Uterus (tissue), 4 donors: ENCODE results near the gene STK39. TPM values are rescaled to one million over a fixed set of nuclear protein-coding genes. Genes with fewer than 3 reads are reported as not detected.

Experiments used
- DNase-seq, 2 donors: peaks; one replicate each; pipeline ENCODE4 v3.0.0-alpha.2; 2019 to 2020
- H3K27ac ChIP-seq, 2 donors: fragments of 200-600 bp; sonication (generic); 1 replicate in 1 of 2; 2 replicates in 1 of 2; pipeline ENCODE4 v1.5.1; 2016 to 2018
- H3K27me3 ChIP-seq, 2 donors: fragments of 200-600 bp; sonication (generic); one replicate each; pipeline ENCODE4 v1.5.1; 2018 to 2019; ENCODE audit warnings: control low read depth in 1 of 2
- H3K36me3 ChIP-seq, 2 donors: fragments of 200-600 bp; sonication (generic); one replicate each; pipeline ENCODE4 v1.5.1; 2019; ENCODE audit warnings: control low read depth in 1 of 2
- H3K4me1 ChIP-seq, 2 donors: fragments of 200-600 bp; sonication (generic); one replicate each; pipeline ENCODE4 v1.5.1; 2018 to 2019; ENCODE audit warnings: control low read depth in 1 of 2
- H3K4me3 ChIP-seq, 2 donors: fragments of 200-600 bp; sonication (generic); 1 replicate in 1 of 2; 2 replicates in 1 of 2; pipeline ENCODE4 v1.5.1; 2018 to 2019; ENCODE audit warnings: mild to moderate bottlenecking in 1 of 2
- H3K9me3 ChIP-seq, 2 donors: fragments of 200-600 bp; sonication (generic); one replicate each; pipeline ENCODE4 v1.5.1; 2019; ENCODE audit warnings: control low read depth in 1 of 2
- CTCF ChIP-seq, 4 experiments: fragments of 200-600 bp in 2 of 4; fragments of 450-650 bp in 2 of 4; sonication (generic) in 2 of 4; IDR thresholded peaks; one replicate each; pipeline ENCODE4 v1.5.1; 2016 to 2019; ENCODE audit warnings: antibody characterized with exemption in 4 of 4, mild to moderate bottlenecking in 2 of 4, moderate library complexity in 1 of 4
- POLR2A ChIP-seq, 2 donors: fragments of 450-650 bp; IDR thresholded peaks; one replicate each; pipeline ENCODE4 v1.6.1; 2016; ENCODE audit warnings: antibody characterized with exemption in 2 of 2, mild to moderate bottlenecking in 1 of 2, moderate library complexity in 1 of 2
- intact Hi-C: fragments of 100-400 bp; cut with DNase I; formaldehyde crosslinking; loops from one replicate; pipeline ENCODE4 v1.15.1; 2023; ENCODE audit warnings: low total_unique reads
- total RNA-seq, 4 donors: library from RNA; depleted of rRNA in 3 of 4; stranded (reverse); fragments of >200 nt in 3 of 4; gene quantifications; one replicate each; pipeline versions ENCODE4 v1.1.0 to v1.2.4, GENCODE V29; 2014 to 2023
- donor health status: DM: yes; HTN: yes; CAD: no.

STK39 gene
- total RNA-seq, 4 donors from 2014 or later, result 5.0 to 23.6 (median 9.8) TPM

DNA sequence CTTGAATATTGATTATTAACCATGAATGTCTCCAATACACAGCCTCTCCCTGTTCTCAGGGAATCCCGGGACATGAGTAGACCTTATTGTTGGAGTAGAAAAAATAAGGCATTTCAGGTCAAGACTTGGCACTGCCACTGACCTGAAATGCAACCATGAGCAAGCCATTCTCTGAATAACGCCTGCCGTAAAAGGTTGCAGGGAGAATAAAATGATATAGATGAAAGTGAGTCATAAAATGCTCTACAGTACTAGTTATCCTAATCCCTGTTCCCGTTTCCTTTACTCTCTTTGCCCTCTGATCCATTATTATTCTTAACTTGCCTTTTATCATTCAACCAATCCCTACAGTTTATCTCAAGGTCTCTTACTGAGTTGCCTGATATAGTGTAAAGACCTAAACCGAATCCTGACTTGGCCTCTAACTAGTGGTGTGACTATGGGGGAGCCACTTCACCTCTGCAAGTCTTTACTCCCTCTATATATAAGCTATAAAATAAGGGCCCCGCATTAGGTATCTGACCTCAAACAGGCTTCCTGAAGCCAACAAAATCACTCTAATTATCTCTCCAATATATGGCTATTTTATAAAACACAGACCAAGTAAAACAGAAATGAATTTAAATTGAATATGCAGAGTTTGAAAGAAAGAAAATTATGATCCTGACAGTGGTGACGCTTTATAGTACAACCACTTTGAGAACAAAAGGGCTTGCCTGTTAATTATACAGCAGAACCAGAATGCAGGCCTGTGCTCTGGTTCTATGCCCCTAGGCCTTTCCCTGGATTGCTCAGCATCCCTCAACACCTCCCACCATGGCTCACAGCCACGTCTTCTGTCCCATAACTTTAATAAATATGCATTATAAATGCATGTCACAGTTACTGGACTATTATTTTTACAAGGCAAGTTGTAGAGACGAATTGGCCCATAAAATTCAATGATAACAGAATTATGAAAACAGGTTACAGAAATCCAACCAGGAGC is 183.1 kb downstream of the STK39 start:
- TF ChIP-seq CTCF (IDR thresholded peaks at IDR 0.05) (no peak), POLR2A (IDR thresholded peaks at IDR 0.05) (no peak)
- intact Hi-C loops, result no loop called here
- Histone ChIP-seq H3K27me3 (no peaks in the 10 kb centered on the region), H3K9me3 (no peaks in the 10 kb centered on the region), H3K4me1 (no peaks in the 10 kb centered on the region), H3K4me3 (no peak overlapping the region), H3K27ac (no peak overlapping the region), H3K36me3 (no peaks in the 10 kb centered on the region)
- no peak for DNase-seq

- no peaks in the 10 kb centered on the region for H3K9me3 ChIP-seq
- TF ChIP-seq POLR2A (IDR thresholded peaks at IDR 0.05), result no peak
- H3K4me1 ChIP-seq, result no peaks in the 10 kb centered on the region
- H3K27ac ChIP-seq, result no peak overlapping the region
- no peak for DNase-seq
- H3K27me3 ChIP-seq, result no peaks in the 10 kb centered on the region
- no peak overlapping the region for H3K4me3 ChIP-seq
- no peaks in the 10 kb centered on the region for H3K36me3 ChIP-seq
- intact Hi-C loops, result no loop called here
Observed at GRCh38 chr2:168062936-168063335, 184.5 kb downstream of the STK39 start.

DNA sequence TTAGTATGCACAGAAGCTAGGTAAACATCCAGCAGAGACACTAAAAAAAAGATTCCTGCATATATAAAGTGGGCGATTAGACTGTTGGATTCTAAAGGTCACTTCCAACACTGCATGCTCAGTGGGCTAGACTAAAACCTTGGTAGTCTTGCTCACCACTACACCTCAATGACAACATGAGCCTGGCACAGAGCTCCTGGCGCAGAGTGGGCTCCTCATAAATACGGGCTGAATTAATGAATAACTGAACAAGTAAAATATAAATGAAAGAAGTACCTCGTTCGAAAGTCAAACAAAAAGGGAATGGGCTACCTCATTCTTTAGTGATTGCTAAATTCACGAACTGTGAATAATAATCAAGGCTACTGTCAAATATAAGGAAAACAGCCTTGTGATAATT is 185.3 kb downstream of the STK39 start:
- Histone ChIP-seq H3K9me3 (no peaks in the 10 kb centered on the region), H3K27me3 (no peaks in the 10 kb centered on the region), H3K4me3 (no peak overlapping the region), H3K27ac (no peak overlapping the region), H3K36me3 (no peaks in the 10 kb centered on the region), H3K4me1 (no peaks in the 10 kb centered on the region)
- TF ChIP-seq CTCF (IDR thresholded peaks at IDR 0.05), result no peak
- no peak for TF ChIP-seq POLR2A (IDR thresholded peaks at IDR 0.05)
- intact Hi-C loops, result no loop called here
- DNase-seq, result no peak

GRCh38 chr2:168060986-168061750 is 186.2 kb downstream of the STK39 start:
- no peak for TF ChIP-seq CTCF (IDR thresholded peaks at IDR 0.05)
- TF ChIP-seq POLR2A (IDR thresholded peaks at IDR 0.05), result no peak
- H3K4me1 ChIP-seq, result no peaks in the 10 kb centered on the region
- no peaks in the 10 kb centered on the region for H3K36me3 ChIP-seq

GRCh38 chr2:168059758-168060157 is 187.6 kb downstream of the STK39 start:
- H3K4me3 ChIP-seq, result no peak overlapping the region
- DNase-seq, result no peak
- H3K4me1 ChIP-seq, result no peaks in the 10 kb centered on the region
- no peaks in the 10 kb centered on the region for H3K9me3 ChIP-seq
- H3K27ac ChIP-seq, result no peak overlapping the region
- no peaks in the 10 kb centered on the region for H3K36me3 ChIP-seq
- no peak for TF ChIP-seq CTCF (IDR thresholded peaks at IDR 0.05)
- TF ChIP-seq POLR2A (IDR thresholded peaks at IDR 0.05), result no peak
- intact Hi-C loops, result no loop called here
- H3K27me3 ChIP-seq, result no peaks in the 10 kb centered on the region

More at GRCh38 chr2:168060986-168061750, 186.2 kb downstream of the STK39 start:
- Histone ChIP-seq H3K4me3 (no peak overlapping the region), H3K27ac (no peak overlapping the region), H3K27me3 (no peaks in the 10 kb centered on the region), H3K9me3 (no peaks in the 10 kb centered on the region)
- intact Hi-C loops, result no loop called here
- no peak for DNase-seq
